ENCODE results near the gene ALOX15B.
A peak's percentile ranks its signal among the peaks of the same experiment; 100 is the strongest.

ALOX15B gene

GRCh38 chr17:8003594-8004181 is 35.2 kb upstream of the ALOX15B start:
- H3K27me3 ChIP-seq (ENCODE audit: control insufficient read depth, insufficient read depth, low read length) = peaks cover 51% of the 10 kb centered on the region
- H3K9me3 ChIP-seq (ENCODE audit: control insufficient read depth, insufficient read depth, low read length) = no peaks in the 10 kb centered on the region
- H3K4me1 ChIP-seq (ENCODE audit: control insufficient read depth, insufficient read depth, low read length) = no peaks in the 10 kb centered on the region
- H3K9ac ChIP-seq (ENCODE audit: low read depth, low read length) = no peak overlapping the region
- H3K27ac ChIP-seq (ENCODE audit: low read depth, low read length) = no peak overlapping the region
- no peaks in the 10 kb centered on the region for H3K36me3 ChIP-seq (ENCODE audit: control insufficient read depth, insufficient read depth, low read length)
- peak overlapping the region; percentile 58 for H3K4me3 ChIP-seq (ENCODE audit: low read depth, low read length)

GRCh38 chr17:8004899-8005298 is 34.0 kb upstream of the ALOX15B start:
- Histone ChIP-seq H3K27me3 (ENCODE audit: control insufficient read depth, insufficient read depth, low read length) (peaks cover 51% of the 10 kb centered on the region), H3K4me1 (ENCODE audit: control insufficient read depth, insufficient read depth, low read length) (no peaks in the 10 kb centered on the region), H3K4me3 (ENCODE audit: low read depth, low read length) (no peak overlapping the region), H3K9ac (ENCODE audit: low read depth, low read length) (no peak overlapping the region), H3K27ac (ENCODE audit: low read depth, low read length) (no peak overlapping the region), H3K9me3 (ENCODE audit: control insufficient read depth, insufficient read depth, low read length) (no peaks in the 10 kb centered on the region), H3K36me3 (ENCODE audit: control insufficient read depth, insufficient read depth, low read length) (no peaks in the 10 kb centered on the region)

DNA sequence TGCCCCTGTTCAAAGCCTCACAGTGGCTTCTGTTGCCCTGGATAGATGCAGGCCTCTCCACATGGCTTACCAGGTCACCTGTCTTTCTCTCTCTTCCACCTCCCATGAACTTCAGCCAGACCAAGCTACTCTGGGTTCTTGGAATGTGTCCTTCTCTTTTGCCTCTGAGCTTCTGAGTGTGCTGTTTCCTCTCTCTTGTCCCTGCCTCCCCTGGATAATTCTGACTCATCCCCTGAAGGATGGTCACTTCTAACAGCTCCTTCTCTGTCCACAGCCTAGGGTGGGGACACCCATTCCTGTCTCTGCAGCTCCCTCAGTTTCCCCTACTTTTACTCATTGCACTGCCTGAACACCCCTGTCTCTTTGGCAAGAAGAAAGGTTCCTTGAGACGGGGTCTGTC is 33.5 kb upstream of the ALOX15B start:
- H3K9me3 ChIP-seq (ENCODE audit: control insufficient read depth, insufficient read depth, low read length) = no peaks in the 10 kb centered on the region
- H3K4me3 ChIP-seq (ENCODE audit: low read depth, low read length) = no peak overlapping the region
- H3K27me3 ChIP-seq (ENCODE audit: control insufficient read depth, insufficient read depth, low read length) = peaks cover 51% of the 10 kb centered on the region

DNA sequence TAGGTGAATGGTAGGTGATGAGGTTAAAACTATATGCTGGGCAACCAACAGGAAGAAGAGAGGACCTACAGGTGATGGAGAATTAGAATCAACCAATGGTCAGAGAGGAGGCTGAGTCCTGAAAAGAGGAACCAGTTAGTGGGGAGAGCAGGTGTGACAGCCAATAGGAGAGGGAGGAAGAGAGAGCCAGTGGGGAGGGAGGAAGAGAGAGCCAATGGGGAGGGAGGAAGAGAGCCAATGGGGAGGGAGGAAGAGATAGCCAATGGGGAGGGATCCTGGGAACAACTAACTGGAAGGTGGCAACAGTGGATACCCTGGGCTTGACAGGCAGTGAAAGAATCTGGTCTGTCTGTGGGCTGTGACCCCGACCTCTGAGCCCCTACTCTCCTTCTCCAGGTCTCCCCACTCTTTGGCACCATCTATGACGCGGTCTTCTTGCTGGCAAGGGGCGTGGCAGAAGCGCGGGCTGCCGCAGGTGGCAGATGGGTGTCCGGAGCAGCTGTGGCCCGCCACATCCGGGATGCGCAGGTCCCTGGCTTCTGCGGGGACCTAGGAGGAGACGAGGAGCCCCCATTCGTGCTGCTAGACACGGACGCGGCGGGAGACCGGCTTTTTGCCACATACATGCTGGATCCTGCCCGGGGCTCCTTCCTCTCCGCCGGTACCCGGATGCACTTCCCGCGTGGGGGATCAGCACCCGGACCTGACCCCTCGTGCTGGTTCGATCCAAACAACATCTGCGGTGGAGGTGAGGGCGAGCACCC is 32.7 kb upstream of the ALOX15B start:
- Histone ChIP-seq H3K9me3 (ENCODE audit: control insufficient read depth, insufficient read depth, low read length) (no peaks in the 10 kb centered on the region), H3K27me3 (ENCODE audit: control insufficient read depth, insufficient read depth, low read length) (peaks cover 45% of the 10 kb centered on the region), H3K4me3 (ENCODE audit: low read depth, low read length) (no peak overlapping the region), H3K9ac (ENCODE audit: low read depth, low read length) (no peak overlapping the region), H3K4me1 (ENCODE audit: control insufficient read depth, insufficient read depth, low read length) (no peaks in the 10 kb centered on the region), H3K27ac (ENCODE audit: low read depth, low read length) (no peak overlapping the region), H3K36me3 (ENCODE audit: control insufficient read depth, insufficient read depth, low read length) (no peaks in the 10 kb centered on the region)

More for the DNA sequence above, 33.5 kb upstream of the ALOX15B start:
- no peaks in the 10 kb centered on the region for H3K4me1 ChIP-seq (ENCODE audit: control insufficient read depth, insufficient read depth, low read length)
- no peak overlapping the region for H3K9ac ChIP-seq (ENCODE audit: low read depth, low read length)
- no peaks in the 10 kb centered on the region for H3K36me3 ChIP-seq (ENCODE audit: control insufficient read depth, insufficient read depth, low read length)
- H3K27ac ChIP-seq (ENCODE audit: low read depth, low read length) = no peak overlapping the region

DNA sequence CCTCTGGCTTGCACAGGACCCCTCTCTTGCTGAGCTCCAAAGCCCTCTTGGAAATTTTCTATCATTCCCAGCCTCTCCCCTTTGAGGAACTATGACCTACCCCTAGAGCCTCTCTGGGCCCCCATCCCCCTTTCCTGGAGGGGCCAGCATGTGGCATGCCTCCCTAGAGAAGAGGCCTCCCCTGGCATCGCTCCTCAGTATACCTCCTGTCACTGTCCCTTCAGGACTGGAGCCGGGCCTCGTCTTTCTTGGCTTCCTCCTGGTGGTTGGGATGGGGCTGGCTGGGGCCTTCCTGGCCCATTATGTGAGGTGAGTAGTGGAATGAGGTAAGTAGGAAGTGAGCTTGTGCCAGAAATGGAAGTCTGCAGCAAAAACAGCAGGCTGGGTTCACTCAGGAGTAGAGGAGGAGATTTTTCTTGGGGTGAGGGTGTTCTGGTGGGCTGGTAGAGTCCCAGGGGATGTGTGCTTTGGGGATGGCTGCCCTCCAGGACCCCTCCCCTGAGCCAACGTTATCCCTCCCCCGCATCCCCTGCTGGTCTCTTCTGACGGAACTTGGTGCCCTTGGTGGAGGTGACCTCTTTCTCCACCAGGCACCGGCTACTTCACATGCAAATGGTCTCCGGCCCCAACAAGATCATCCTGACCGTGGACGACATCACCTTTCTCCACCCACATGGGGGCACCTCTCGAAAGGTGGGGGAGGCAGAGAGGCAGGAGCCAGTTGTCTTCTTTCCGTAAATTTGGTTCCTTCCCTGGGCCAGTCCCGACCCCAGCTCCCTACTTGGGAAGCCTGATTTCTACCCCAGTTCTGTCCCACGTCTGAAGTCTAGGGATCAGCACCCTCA is 31.8 kb upstream of the ALOX15B start:
- Histone ChIP-seq H3K4me3 (ENCODE audit: low read depth, low read length) (no peak overlapping the region), H3K27ac (ENCODE audit: low read depth, low read length) (no peak overlapping the region), H3K9me3 (ENCODE audit: control insufficient read depth, insufficient read depth, low read length) (no peaks in the 10 kb centered on the region), H3K27me3 (ENCODE audit: control insufficient read depth, insufficient read depth, low read length) (peaks cover 37% of the 10 kb centered on the region), H3K9ac (ENCODE audit: low read depth, low read length) (no peak overlapping the region), H3K36me3 (ENCODE audit: control insufficient read depth, insufficient read depth, low read length) (no peaks in the 10 kb centered on the region), H3K4me1 (ENCODE audit: control insufficient read depth, insufficient read depth, low read length) (no peaks in the 10 kb centered on the region)

- no peaks in the 10 kb centered on the region for H3K36me3 ChIP-seq (ENCODE audit: control insufficient read depth, insufficient read depth, low read length)
- no peaks in the 10 kb centered on the region for H3K9me3 ChIP-seq (ENCODE audit: control insufficient read depth, insufficient read depth, low read length)
- no peaks in the 10 kb centered on the region for H3K4me1 ChIP-seq (ENCODE audit: control insufficient read depth, insufficient read depth, low read length)
- no peak overlapping the region for H3K27ac ChIP-seq (ENCODE audit: low read depth, low read length)
- no peak overlapping the region for H3K4me3 ChIP-seq (ENCODE audit: low read depth, low read length)
- H3K9ac ChIP-seq (ENCODE audit: low read depth, low read length) = no peak overlapping the region
- H3K27me3 ChIP-seq (ENCODE audit: control insufficient read depth, insufficient read depth, low read length) = peaks cover 29% of the 10 kb centered on the region
These were observed 31.0 kb upstream of the ALOX15B start for GRCh38 chr17:8007836-8008235.

DNA sequence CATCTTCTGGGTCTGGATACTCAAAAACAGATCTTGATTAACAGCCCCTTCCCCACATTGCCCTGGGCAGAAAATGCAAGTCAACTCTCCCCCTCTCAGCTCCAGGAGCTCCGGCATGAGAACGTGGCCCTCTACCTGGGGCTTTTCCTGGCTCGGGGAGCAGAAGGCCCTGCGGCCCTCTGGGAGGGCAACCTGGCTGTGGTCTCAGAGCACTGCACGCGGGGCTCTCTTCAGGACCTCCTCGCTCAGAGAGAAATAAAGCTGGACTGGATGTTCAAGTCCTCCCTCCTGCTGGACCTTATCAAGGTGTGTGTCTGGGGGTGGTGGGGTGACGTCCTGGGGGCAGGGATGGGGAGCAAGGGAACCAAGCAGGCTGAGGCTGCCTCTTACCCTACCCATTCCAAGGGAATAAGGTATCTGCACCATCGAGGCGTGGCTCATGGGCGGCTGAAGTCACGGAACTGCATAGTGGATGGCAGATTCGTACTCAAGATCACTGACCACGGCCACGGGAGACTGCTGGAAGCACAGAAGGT is 26.7 kb upstream of the ALOX15B start:
- Histone ChIP-seq H3K9ac (ENCODE audit: low read depth, low read length) (no peak overlapping the region), H3K9me3 (ENCODE audit: control insufficient read depth, insufficient read depth, low read length) (no peaks in the 10 kb centered on the region), H3K27ac (ENCODE audit: low read depth, low read length) (no peak overlapping the region), H3K36me3 (ENCODE audit: control insufficient read depth, insufficient read depth, low read length) (no peaks in the 10 kb centered on the region), H3K4me1 (ENCODE audit: control insufficient read depth, insufficient read depth, low read length) (no peaks in the 10 kb centered on the region), H3K4me3 (ENCODE audit: low read depth, low read length) (no peak overlapping the region), H3K27me3 (ENCODE audit: control insufficient read depth, insufficient read depth, low read length) (peaks cover 25% of the 10 kb centered on the region)

- no peak overlapping the region for H3K4me3 ChIP-seq (ENCODE audit: low read depth, low read length)
- no peaks in the 10 kb centered on the region for H3K36me3 ChIP-seq (ENCODE audit: control insufficient read depth, insufficient read depth, low read length)
- H3K27ac ChIP-seq (ENCODE audit: low read depth, low read length) = no peak overlapping the region
- H3K9me3 ChIP-seq (ENCODE audit: control insufficient read depth, insufficient read depth, low read length) = no peaks in the 10 kb centered on the region
- peaks cover 25% of the 10 kb centered on the region for H3K27me3 ChIP-seq (ENCODE audit: control insufficient read depth, insufficient read depth, low read length)
- no peaks in the 10 kb centered on the region for H3K4me1 ChIP-seq (ENCODE audit: control insufficient read depth, insufficient read depth, low read length)
- H3K9ac ChIP-seq (ENCODE audit: low read depth, low read length) = no peak overlapping the region
These were observed 25.7 kb upstream of the ALOX15B start for GRCh38 chr17:8012996-8013640.

DNA sequence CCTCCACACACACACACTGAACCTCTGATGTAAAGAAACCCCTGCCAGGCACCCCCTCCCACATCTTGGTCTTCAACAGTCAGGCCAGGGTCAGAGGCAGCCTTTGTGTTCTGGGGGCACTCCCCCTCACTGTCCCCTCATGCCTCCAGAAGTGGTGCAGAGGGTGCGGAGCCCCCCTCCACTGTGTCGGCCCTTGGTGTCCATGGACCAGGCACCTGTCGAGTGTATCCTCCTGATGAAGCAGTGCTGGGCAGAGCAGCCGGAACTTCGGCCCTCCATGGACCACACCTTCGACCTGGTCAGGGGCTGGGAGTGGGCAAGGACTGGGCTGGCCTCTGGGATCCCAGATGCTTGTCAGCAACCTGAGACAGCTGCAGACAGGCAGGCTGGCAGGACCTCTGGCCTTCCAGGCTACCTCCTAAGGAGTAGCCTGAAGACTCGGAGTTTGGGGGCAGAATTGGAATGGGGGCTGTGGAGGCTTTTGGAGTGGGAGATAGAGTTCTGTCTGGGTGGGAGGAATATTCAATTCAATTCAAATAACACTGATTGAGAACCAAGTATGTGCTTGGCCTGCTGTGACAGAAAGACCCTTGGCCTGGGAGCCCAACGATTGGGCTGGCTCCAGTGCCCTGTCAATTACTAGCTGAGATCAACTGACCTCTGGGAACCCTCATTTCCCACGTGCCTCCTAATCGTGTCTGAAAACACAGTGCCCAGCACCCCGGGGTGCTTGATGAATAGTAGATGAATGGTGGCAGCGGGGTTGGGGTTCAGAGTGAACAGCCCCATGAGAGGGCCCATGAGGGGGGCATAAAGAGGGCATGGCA is 24.9 kb upstream of the ALOX15B start:
- Histone ChIP-seq H3K27me3 (ENCODE audit: control insufficient read depth, insufficient read depth, low read length) (peaks cover 25% of the 10 kb centered on the region), H3K36me3 (ENCODE audit: control insufficient read depth, insufficient read depth, low read length) (no peaks in the 10 kb centered on the region), H3K9ac (ENCODE audit: low read depth, low read length) (no peak overlapping the region), H3K4me1 (ENCODE audit: control insufficient read depth, insufficient read depth, low read length) (no peaks in the 10 kb centered on the region), H3K9me3 (ENCODE audit: control insufficient read depth, insufficient read depth, low read length) (no peaks in the 10 kb centered on the region), H3K4me3 (ENCODE audit: low read depth, low read length) (no peak overlapping the region), H3K27ac (ENCODE audit: low read depth, low read length) (no peak overlapping the region)

DNA sequence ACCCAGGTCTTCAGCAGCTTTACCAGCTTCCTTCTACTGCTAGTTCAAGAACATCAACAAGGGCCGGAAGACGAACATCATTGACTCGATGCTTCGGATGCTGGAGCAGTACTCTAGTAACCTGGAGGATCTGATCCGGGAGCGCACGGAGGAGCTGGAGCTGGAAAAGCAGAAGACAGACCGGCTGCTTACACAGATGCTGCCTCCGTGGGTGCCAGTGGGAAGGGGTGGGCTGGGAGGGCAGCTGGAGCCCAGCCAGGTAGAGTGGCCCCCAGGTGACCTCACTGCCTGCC is 24.4 kb upstream of the ALOX15B start:
- Histone ChIP-seq H3K27ac (ENCODE audit: low read depth, low read length) (no peak overlapping the region), H3K4me1 (ENCODE audit: control insufficient read depth, insufficient read depth, low read length) (no peaks in the 10 kb centered on the region), H3K9me3 (ENCODE audit: control insufficient read depth, insufficient read depth, low read length) (no peaks in the 10 kb centered on the region), H3K9ac (ENCODE audit: low read depth, low read length) (no peak overlapping the region), H3K36me3 (ENCODE audit: control insufficient read depth, insufficient read depth, low read length) (no peaks in the 10 kb centered on the region), H3K27me3 (ENCODE audit: control insufficient read depth, insufficient read depth, low read length) (peaks cover 25% of the 10 kb centered on the region), H3K4me3 (ENCODE audit: low read depth, low read length) (no peak overlapping the region)
